Mucosa of descending colon (tissue), 3 donors: ENCODE data around the gene SGMS1. TPM values are rescaled to one million over a fixed set of nuclear protein-coding genes. Genes with fewer than 3 reads are reported as not detected.

Source experiments
- ATAC-seq: fragments of 200-7000 bp; cut with Tn5 transposase; one replicate; pipeline ENCODE4 v1.9.1; 2020; ENCODE audit warnings: mild to moderate bottlenecking, moderate library complexity
- DNase-seq, 3 donors: peaks; one replicate each; pipeline ENCODE4 v3.0.0-alpha.2; 2020
- H3K36me3 ChIP-seq: fragments of 200-600 bp; one replicate; pipeline ENCODE4 v1.8.0; 2021; ENCODE audit warnings: low read depth, mild to moderate bottlenecking
- H3K4me1 ChIP-seq: fragments of 200-600 bp; one replicate; pipeline ENCODE4 v1.8.0; 2021; ENCODE audit warnings: low read depth, mild to moderate bottlenecking
- H3K4me3 ChIP-seq: fragments of 200-600 bp; one replicate; pipeline ENCODE4 v1.8.0; 2021; ENCODE audit warnings: mild to moderate bottlenecking
- H3K9me3 ChIP-seq: fragments of 200-600 bp; one replicate; pipeline ENCODE4 v1.8.0; 2021; ENCODE audit warnings: mild to moderate bottlenecking
- intact Hi-C, 2 donors: fragments of 100-400 bp; cut with DNase I in 1 of 2; cut with micrococcal nuclease in 1 of 2; formaldehyde crosslinking; loops; one replicate each; pipeline versions ENCODE4 v1.11.0 to v1.11.1; 2022; cut with DNase I, micrococcal nuclease
- total RNA-seq, 3 donors: library from RNA; stranded (reverse); fragmentation: NEBNext Ultra II Directional in 2 of 3; extraction: Animal tissue kit (Norgen Biotek cat#: 25700) in 2 of 3; gene quantifications; one replicate each; pipeline versions ENCODE4 v1.2.1 to v1.2.4, GENCODE V29; 2021 to 2023
- TF ChIP-seq, protein P1 (sequence below): fragments of 200-600 bp; IDR thresholded peaks from one replicate; pipeline ENCODE4 v1.8.0; 2022; ENCODE audit warnings: antibody characterized with exemption, mild to moderate bottlenecking
- donor health status: DM: no; HTN: no; CAD: no; lungs with moderate emphysema.
- donor health status: DM: no; HTN: no; CAD: no.
- donor health status: DM: no; HTN: yes; CAD: no.

Gene SGMS1
- total RNA-seq, 3 donors from 2014 or later, result 14.4 to 28.4 (median 20.0) TPM

DNA sequence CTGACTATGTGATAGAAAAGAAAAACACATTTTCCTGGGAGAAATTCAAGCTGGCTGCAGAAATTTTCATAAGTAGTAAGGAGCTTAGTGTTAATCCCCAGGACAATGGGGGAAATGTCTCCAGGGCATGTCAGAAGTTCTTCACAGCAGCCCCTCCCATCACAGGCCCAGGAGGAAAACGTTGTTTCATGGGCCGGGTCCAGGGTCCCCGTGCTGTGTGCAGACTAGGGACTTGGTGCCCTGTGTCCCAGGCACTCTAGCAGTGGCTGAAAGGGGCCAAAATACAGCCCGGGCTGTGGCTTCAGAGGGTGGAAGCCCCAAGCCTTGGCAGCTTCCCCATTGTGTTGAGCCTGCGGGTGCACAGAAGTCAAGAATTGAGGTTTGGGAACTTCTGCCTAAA is 273.4 kb downstream of the SGMS1 start:
- intact Hi-C loops, result no loop called here

DNA sequence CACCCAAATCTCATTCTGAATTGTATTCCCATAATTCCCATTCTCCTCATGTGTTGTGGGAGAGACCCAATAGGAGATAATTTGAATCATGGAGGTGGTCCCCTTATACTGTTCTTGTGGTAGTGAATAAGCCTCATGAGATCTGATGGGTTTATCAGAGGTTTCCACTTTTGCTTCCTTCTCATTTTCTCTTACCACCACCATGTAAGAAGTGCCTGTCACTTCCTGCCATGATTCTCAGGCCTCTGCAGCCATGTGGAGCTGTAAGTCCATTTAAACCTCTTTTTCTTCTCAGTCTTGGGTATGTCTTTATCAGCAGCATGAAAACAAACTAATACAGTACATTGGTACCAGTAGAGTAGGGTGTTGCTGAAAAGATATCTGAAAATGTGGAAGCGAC is 274.2 kb downstream of the SGMS1 start:
- TF ChIP-seq, protein P1, sequence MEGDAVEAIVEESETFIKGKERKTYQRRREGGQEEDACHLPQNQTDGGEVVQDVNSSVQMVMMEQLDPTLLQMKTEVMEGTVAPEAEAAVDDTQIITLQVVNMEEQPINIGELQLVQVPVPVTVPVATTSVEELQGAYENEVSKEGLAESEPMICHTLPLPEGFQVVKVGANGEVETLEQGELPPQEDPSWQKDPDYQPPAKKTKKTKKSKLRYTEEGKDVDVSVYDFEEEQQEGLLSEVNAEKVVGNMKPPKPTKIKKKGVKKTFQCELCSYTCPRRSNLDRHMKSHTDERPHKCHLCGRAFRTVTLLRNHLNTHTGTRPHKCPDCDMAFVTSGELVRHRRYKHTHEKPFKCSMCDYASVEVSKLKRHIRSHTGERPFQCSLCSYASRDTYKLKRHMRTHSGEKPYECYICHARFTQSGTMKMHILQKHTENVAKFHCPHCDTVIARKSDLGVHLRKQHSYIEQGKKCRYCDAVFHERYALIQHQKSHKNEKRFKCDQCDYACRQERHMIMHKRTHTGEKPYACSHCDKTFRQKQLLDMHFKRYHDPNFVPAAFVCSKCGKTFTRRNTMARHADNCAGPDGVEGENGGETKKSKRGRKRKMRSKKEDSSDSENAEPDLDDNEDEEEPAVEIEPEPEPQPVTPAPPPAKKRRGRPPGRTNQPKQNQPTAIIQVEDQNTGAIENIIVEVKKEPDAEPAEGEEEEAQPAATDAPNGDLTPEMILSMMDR, result no peak
- no peaks in the 10 kb centered on the region for H3K4me1 ChIP-seq
- intact Hi-C loops, result no loop called here
- ATAC-seq (no peak), DNase-seq (no peak)
- H3K4me3 ChIP-seq, result no peak overlapping the region
- no peaks in the 10 kb centered on the region for H3K9me3 ChIP-seq
- no peaks in the 10 kb centered on the region for H3K36me3 ChIP-seq

More for the DNA sequence above, 273.4 kb downstream of the SGMS1 start:
- DNase-seq (no peak), ATAC-seq (no peak)
- no peaks in the 10 kb centered on the region for H3K36me3 ChIP-seq
- no peak overlapping the region for H3K4me3 ChIP-seq
- TF ChIP-seq, protein P1, result no peak
- no peaks in the 10 kb centered on the region for H3K9me3 ChIP-seq
- H3K4me1 ChIP-seq, result no peaks in the 10 kb centered on the region

DNA sequence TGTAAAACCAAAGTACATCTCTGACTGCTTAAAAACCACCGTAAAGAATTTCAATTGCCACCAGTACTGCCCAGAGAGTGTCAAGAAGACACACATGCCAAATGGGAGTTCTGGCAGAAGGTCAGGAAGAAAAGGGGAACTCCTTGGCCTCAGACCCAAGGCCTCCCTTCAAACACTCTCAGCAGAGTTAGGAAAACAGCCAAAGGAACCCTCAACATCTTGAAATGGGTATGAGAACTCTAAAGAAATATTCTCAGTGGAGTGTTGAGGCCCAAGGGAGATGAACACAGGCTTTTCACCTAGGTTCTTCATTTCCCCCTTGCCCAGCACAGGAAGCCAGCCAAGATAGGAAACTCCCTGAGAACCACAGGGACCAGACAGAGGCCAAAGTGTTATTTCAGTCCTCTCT is 276.4 kb downstream of the SGMS1 start:
- TF ChIP-seq, protein P1, result no peak
- H3K9me3 ChIP-seq, result no peaks in the 10 kb centered on the region
- no peaks in the 10 kb centered on the region for H3K4me1 ChIP-seq
- H3K4me3 ChIP-seq, result no peak overlapping the region
- H3K36me3 ChIP-seq, result no peaks in the 10 kb centered on the region
- intact Hi-C loops, result no loop called here
- no peak for ATAC-seq
- DNase-seq, result no peak

DNA sequence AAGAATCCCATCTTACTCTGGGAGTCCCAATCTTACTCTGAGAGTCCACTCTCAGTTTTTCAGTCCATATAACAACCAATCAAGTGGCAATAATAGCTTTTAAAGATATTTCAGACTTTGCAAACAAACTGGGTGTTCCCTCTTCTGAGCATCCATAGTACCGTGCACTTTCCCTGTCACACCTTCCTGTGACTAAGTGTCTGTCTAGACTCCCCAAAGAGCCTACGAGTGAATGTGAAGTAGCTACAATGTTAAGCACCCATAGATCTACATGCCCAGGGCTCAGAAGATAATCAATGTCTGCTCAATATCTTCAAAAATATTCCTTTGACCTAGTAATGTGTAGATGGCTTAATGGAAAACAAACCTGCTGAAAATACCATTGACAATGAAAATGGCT is 276.8 kb downstream of the SGMS1 start:
- H3K4me3 ChIP-seq, result no peak overlapping the region
- H3K9me3 ChIP-seq, result no peaks in the 10 kb centered on the region
- H3K36me3 ChIP-seq, result no peaks in the 10 kb centered on the region
- TF ChIP-seq, protein P1, result no peak
- DNase-seq (no peak), ATAC-seq (no peak)
- intact Hi-C loops, result no loop called here
- H3K4me1 ChIP-seq, result no peaks in the 10 kb centered on the region

DNA sequence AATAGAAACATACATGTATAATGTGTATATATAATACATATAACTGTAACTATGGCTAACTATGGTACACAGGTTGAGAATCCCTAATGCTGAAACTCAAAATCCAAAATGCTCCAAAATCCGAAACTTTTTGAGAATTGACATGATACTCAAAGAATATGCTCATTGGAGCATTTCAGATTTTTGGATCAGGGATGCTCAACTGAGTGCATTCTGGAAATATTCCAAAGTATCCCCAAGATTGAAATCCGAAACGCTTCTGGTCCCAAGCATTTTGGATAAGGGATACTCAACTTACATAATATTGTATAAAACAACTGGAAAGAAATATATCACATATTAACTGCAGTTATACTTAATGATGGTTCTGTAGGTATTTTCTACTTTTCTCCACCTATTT is 278.2 kb downstream of the SGMS1 start:
- TF ChIP-seq, protein P1, result no peak
- DNase-seq (no peak), ATAC-seq (no peak)
- intact Hi-C loops, result no loop called here
- Histone ChIP-seq H3K4me3 (no peak overlapping the region), H3K9me3 (no peaks in the 10 kb centered on the region), H3K36me3 (no peaks in the 10 kb centered on the region), H3K4me1 (no peaks in the 10 kb centered on the region)

DNA sequence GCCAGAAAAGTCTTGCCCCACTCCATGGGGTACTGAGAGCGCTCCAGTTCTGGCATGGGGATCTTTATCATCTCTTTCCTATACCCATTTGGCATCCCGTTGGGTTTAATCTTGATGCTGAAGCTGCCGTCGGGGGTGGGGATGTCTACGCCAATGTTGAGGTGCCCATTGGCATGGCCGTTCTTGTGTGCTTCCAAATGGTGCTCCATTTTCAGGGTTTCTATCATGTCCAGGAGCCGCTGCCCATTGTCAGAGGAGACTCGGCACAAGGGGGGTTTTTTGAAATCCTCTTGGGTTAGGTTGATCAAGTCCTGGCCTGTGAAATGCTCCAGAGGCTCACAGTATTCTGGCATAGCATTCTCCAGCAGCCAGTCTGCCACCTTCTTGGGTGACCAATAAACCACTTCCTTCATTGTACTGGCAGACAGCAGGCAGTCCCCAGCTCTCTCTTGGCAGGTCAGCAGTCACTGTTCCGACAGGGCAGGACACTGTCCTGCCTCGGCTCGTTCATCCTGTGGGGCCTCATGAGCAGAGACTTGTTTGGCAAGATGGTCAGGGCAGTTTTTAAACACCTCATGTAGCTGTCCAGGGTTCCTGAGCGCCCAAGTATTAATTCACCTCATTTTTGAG is 279.9 kb downstream of the SGMS1 start:
- Histone ChIP-seq H3K4me1 (no peaks in the 10 kb centered on the region), H3K9me3 (no peaks in the 10 kb centered on the region), H3K36me3 (no peaks in the 10 kb centered on the region), H3K4me3 (no peak overlapping the region)
- ATAC-seq, result no peak
- intact Hi-C loops, result no loop called here
- peak in 1 of 3 donors; percentile 19 for DNase-seq
- TF ChIP-seq, protein P1, result no peak
